ENCODE measurements around the gene ACSL5.

The ACSL5 gene

GRCh38 chr10:112344261-112344660 lies 29.7 kb upstream of the ACSL5 start:
- Histone ChIP-seq H3K4me3 (no peak overlapping the region), H3K27ac (no peak overlapping the region)
- no peak for DNase-seq (ENCODE audit: low spot score)
- TF ChIP-seq CTCF (IDR thresholded peaks at IDR 0.05) = no peak

GRCh38 chr10:112345202-112345601 lies 28.7 kb upstream of the ACSL5 start:
- TF ChIP-seq CTCF (IDR thresholded peaks at IDR 0.05) = no peak
- no peak overlapping the region for H3K4me3 ChIP-seq
- no peak for DNase-seq (ENCODE audit: low spot score)
- H3K27ac ChIP-seq = no peak overlapping the region

- no peak overlapping the region for H3K4me3 ChIP-seq
- DNase-seq (ENCODE audit: low spot score) = peak; percentile 45
- no peak overlapping the region for H3K27ac ChIP-seq
- TF ChIP-seq CTCF (IDR thresholded peaks at IDR 0.05) = no peak
Measured at GRCh38 chr10:112345743-112346142, 28.2 kb upstream of the ACSL5 start.

- no peak for TF ChIP-seq CTCF (IDR thresholded peaks at IDR 0.05)
- Histone ChIP-seq H3K27ac (no peak overlapping the region), H3K4me3 (no peak overlapping the region)
- DNase-seq (ENCODE audit: low spot score) = no peak
Measured at GRCh38 chr10:112346774-112347173, 27.1 kb upstream of the ACSL5 start.

- DNase-seq (ENCODE audit: low spot score) = peak; percentile 46
- no peak overlapping the region for H3K27ac ChIP-seq
- no peak overlapping the region for H3K4me3 ChIP-seq
- no peak for TF ChIP-seq CTCF (IDR thresholded peaks at IDR 0.05)
Measured at GRCh38 chr10:112347709-112348671, 25.9 kb upstream of the ACSL5 start.

GRCh38 chr10:112348759-112349158 lies 25.2 kb upstream of the ACSL5 start:
- TF ChIP-seq CTCF (IDR thresholded peaks at IDR 0.05) = no peak
- peak; percentile 7 for DNase-seq (ENCODE audit: low spot score)
- H3K27ac ChIP-seq = no peak overlapping the region
- H3K4me3 ChIP-seq = no peak overlapping the region
